Glutamatergic neuron (in vitro differentiated cells): Measurements from ENCODE around the gene SLC6A18. TPM values are rescaled to one million over a fixed set of nuclear protein-coding genes. Genes with fewer than 3 reads are reported as not detected.
A peak's percentile ranks its signal among the peaks of the same experiment; 100 is the strongest.

Experiments used
- DNase-seq: peaks from one replicate; pipeline ENCODE4 v3.0.0; 2022
- H3K27ac Mint-ChIP-seq: one replicate; pipeline ENCODE4 v1.8.0; 2020; ENCODE audit warnings: mild to moderate bottlenecking, mixed read lengths, inconsistent platforms; ENCODE audit not compliant: unreplicated experiment
- H3K27me3 Mint-ChIP-seq: one replicate; pipeline ENCODE4 v1.8.0; 2020; ENCODE audit warnings: mild to moderate bottlenecking, moderate library complexity, mixed read lengths, inconsistent platforms; ENCODE audit not compliant: unreplicated experiment
- H3K36me3 Mint-ChIP-seq: one replicate; pipeline ENCODE4 v1.8.0; 2020; ENCODE audit warnings: mild to moderate bottlenecking, mixed read lengths, inconsistent platforms; ENCODE audit not compliant: unreplicated experiment
- H3K4me1 Mint-ChIP-seq: one replicate; pipeline ENCODE4 v1.8.0; 2020; ENCODE audit warnings: mild to moderate bottlenecking, low read depth, mixed read lengths, inconsistent platforms; ENCODE audit not compliant: unreplicated experiment
- H3K4me3 Mint-ChIP-seq: one replicate; pipeline ENCODE4 v1.8.0; 2020; ENCODE audit warnings: mild to moderate bottlenecking, mixed read lengths, inconsistent platforms; ENCODE audit not compliant: unreplicated experiment
- H3K9me3 Mint-ChIP-seq: one replicate; pipeline ENCODE4 v1.8.0; 2020; ENCODE audit warnings: mild to moderate bottlenecking, moderate library complexity, mixed read lengths, inconsistent platforms; ENCODE audit not compliant: unreplicated experiment
- total RNA-seq: library from RNA; stranded (reverse); fragmentation: NEBNext Ultra II Directional; extraction: Animal tissue kit (Norgen Biotek cat#: 25700); gene quantifications from one replicate; pipeline ENCODE4 v1.2.1, GENCODE V29; 2021; ENCODE audit not compliant: unreplicated experiment
- TF ChIP-seq, protein P1 (sequence below): fragments of 200-600 bp; sonication (generic); IDR thresholded peaks from one replicate; pipeline ENCODE4 v1.5.0; 2021; ENCODE audit not compliant: partially characterized antibody, unreplicated experiment

SLC6A18 gene
- total RNA-seq, 1 donor from 2014 or later, result not detected

GRCh38 chr5:1184163-1184470 is 41.1 kb upstream of the SLC6A18 start:
- Mint-ChIP-seq H3K4me1 (peaks cover 2% of the 10 kb centered on the region), H3K27ac (no peak overlapping the region), H3K36me3 (no peaks in the 10 kb centered on the region), H3K9me3 (no peaks in the 10 kb centered on the region), H3K27me3 (peaks cover 2% of the 10 kb centered on the region), H3K4me3 (no peak overlapping the region)
- DNase-seq, result no peak
- TF ChIP-seq, protein P1, sequence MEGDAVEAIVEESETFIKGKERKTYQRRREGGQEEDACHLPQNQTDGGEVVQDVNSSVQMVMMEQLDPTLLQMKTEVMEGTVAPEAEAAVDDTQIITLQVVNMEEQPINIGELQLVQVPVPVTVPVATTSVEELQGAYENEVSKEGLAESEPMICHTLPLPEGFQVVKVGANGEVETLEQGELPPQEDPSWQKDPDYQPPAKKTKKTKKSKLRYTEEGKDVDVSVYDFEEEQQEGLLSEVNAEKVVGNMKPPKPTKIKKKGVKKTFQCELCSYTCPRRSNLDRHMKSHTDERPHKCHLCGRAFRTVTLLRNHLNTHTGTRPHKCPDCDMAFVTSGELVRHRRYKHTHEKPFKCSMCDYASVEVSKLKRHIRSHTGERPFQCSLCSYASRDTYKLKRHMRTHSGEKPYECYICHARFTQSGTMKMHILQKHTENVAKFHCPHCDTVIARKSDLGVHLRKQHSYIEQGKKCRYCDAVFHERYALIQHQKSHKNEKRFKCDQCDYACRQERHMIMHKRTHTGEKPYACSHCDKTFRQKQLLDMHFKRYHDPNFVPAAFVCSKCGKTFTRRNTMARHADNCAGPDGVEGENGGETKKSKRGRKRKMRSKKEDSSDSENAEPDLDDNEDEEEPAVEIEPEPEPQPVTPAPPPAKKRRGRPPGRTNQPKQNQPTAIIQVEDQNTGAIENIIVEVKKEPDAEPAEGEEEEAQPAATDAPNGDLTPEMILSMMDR, result no peak

GRCh38 chr5:1184481-1184880 is 40.7 kb upstream of the SLC6A18 start:
- peaks cover 2% of the 10 kb centered on the region for H3K4me1 Mint-ChIP-seq
- TF ChIP-seq, protein P1, result no peak
- no peaks in the 10 kb centered on the region for H3K9me3 Mint-ChIP-seq
- no peak overlapping the region for H3K4me3 Mint-ChIP-seq
- H3K27ac Mint-ChIP-seq, result no peak overlapping the region
- H3K27me3 Mint-ChIP-seq, result peaks cover 2% of the 10 kb centered on the region
- H3K36me3 Mint-ChIP-seq, result no peaks in the 10 kb centered on the region
- DNase-seq, result peak; percentile 9

- H3K27ac Mint-ChIP-seq, result no peak overlapping the region
- H3K9me3 Mint-ChIP-seq, result no peaks in the 10 kb centered on the region
- no peaks in the 10 kb centered on the region for H3K36me3 Mint-ChIP-seq
- H3K4me1 Mint-ChIP-seq, result peaks cover 2% of the 10 kb centered on the region
- TF ChIP-seq, protein P1, result no peak
- no peak for DNase-seq
- no peak overlapping the region for H3K4me3 Mint-ChIP-seq
- H3K27me3 Mint-ChIP-seq, result peaks cover 2% of the 10 kb centered on the region
Measured at GRCh38 chr5:1185038-1185627, 40.0 kb upstream of the SLC6A18 start.

- Mint-ChIP-seq H3K9me3 (no peaks in the 10 kb centered on the region), H3K36me3 (no peaks in the 10 kb centered on the region), H3K27me3 (peaks cover 5% of the 10 kb centered on the region), H3K4me1 (peaks cover 2% of the 10 kb centered on the region), H3K27ac (no peak overlapping the region), H3K4me3 (no peak overlapping the region)
- TF ChIP-seq, protein P1, result no peak
- peak; percentile 23 for DNase-seq
Measured at GRCh38 chr5:1185629-1186350, 39.4 kb upstream of the SLC6A18 start.

GRCh38 chr5:1186351-1187233 is 38.6 kb upstream of the SLC6A18 start:
- peaks cover 2% of the 10 kb centered on the region for H3K4me1 Mint-ChIP-seq
- no peak overlapping the region for H3K4me3 Mint-ChIP-seq
- peak; percentile 11 for DNase-seq
- H3K27ac Mint-ChIP-seq, result no peak overlapping the region
- no peaks in the 10 kb centered on the region for H3K36me3 Mint-ChIP-seq
- TF ChIP-seq, protein P1, result no peak
- peaks cover 5% of the 10 kb centered on the region for H3K27me3 Mint-ChIP-seq
- H3K9me3 Mint-ChIP-seq, result no peaks in the 10 kb centered on the region
